ENCODE data around the gene GDAP1L1. TPM values are rescaled to one million over a fixed set of nuclear protein-coding genes. Genes with fewer than 3 reads are reported as not detected.

GDAP1L1 gene
- total RNA-seq, 2 experiments from 2014 or later: 0.27 TPM; not detected in 1

GRCh38 chr20:44248410-44248759 lies 1.3 kb downstream of the GDAP1L1 start:
- H3K9me3 ChIP-seq (ENCODE audit: low read length): no peaks in the 10 kb centered on the region
- no peaks in the 10 kb centered on the region for H4K20me1 ChIP-seq (ENCODE audit: insufficient read depth, low read length)
- no peaks in the 10 kb centered on the region for H3K9me2 ChIP-seq (ENCODE audit: insufficient read depth, low read length)
- intact Hi-C loops (cut with micrococcal nuclease; ENCODE audit: unreplicated experiment): no loop called here
- H3K27ac ChIP-seq (ENCODE audit: low read depth, low read length, poor library complexity, severe bottlenecking): no peak overlapping the region
- BruUV-seq (replicated peaks): no TSS peak
- DNase-seq (ENCODE audit: low spot score): no peak
- H3K79me2 ChIP-seq (ENCODE audit: insufficient read depth, low read depth, low read length): no peaks in the 10 kb centered on the region
- H3K36me3 ChIP-seq (ENCODE audit: insufficient read depth, low read length): no peaks in the 10 kb centered on the region
- H3K4me3 ChIP-seq (ENCODE audit: low read depth, low read length, poor library complexity, severe bottlenecking): no peak overlapping the region
- no peak overlapping the region for H3K4me2 ChIP-seq (ENCODE audit: low read length)
- no peak overlapping the region for H2AFZ ChIP-seq (ENCODE audit: low read length)
- no peak for TF ChIP-seq CTCF (conservative IDR thresholded peaks at IDR 0.05; ENCODE audit: low read length)
- no peak for TF ChIP-seq EZH2phosphoT487 (IDR thresholded peaks at IDR 0.05; ENCODE audit: borderline replicate concordance, low read depth, low read length)
- POLR2A ChIA-PET: no interaction called here
- H3K4me1 ChIP-seq (ENCODE audit: insufficient read depth, low read length, poor library complexity, severe bottlenecking): no peaks in the 10 kb centered on the region
- CTCF ChIA-PET (ENCODE audit: unreplicated experiment): no interaction called here

- H3K9me3 ChIP-seq (ENCODE audit: low read length): no peaks in the 10 kb centered on the region
- H3K4me3 ChIP-seq (ENCODE audit: low read depth, low read length, poor library complexity, severe bottlenecking): no peak overlapping the region
- no TSS peak for BruUV-seq (replicated peaks)
- H2AFZ ChIP-seq (ENCODE audit: low read length): no peak overlapping the region
- no peak overlapping the region for H3K4me2 ChIP-seq (ENCODE audit: low read length)
- no peaks in the 10 kb centered on the region for H3K4me1 ChIP-seq (ENCODE audit: insufficient read depth, low read length, poor library complexity, severe bottlenecking)
- no peak overlapping the region for H3K27ac ChIP-seq (ENCODE audit: low read depth, low read length, poor library complexity, severe bottlenecking)
- no peaks in the 10 kb centered on the region for H3K9me2 ChIP-seq (ENCODE audit: insufficient read depth, low read length)
- intact Hi-C loops (cut with micrococcal nuclease; ENCODE audit: unreplicated experiment): no loop called here
- H3K79me2 ChIP-seq (ENCODE audit: insufficient read depth, low read depth, low read length): no peaks in the 10 kb centered on the region
- H4K20me1 ChIP-seq (ENCODE audit: insufficient read depth, low read length): no peaks in the 10 kb centered on the region
- H3K36me3 ChIP-seq (ENCODE audit: insufficient read depth, low read length): no peaks in the 10 kb centered on the region
- TF ChIP-seq CTCF (conservative IDR thresholded peaks at IDR 0.05; ENCODE audit: low read length) (no peak), EZH2phosphoT487 (IDR thresholded peaks at IDR 0.05; ENCODE audit: borderline replicate concordance, low read depth, low read length) (no peak)
- ChIA-PET CTCF (ENCODE audit: unreplicated experiment) (no interaction called here), POLR2A (no interaction called here)
- DNase-seq (ENCODE audit: low spot score): no peak
These were observed 4.2 kb downstream of the GDAP1L1 start for GRCh38 chr20:44251284-44251683.

DNA sequence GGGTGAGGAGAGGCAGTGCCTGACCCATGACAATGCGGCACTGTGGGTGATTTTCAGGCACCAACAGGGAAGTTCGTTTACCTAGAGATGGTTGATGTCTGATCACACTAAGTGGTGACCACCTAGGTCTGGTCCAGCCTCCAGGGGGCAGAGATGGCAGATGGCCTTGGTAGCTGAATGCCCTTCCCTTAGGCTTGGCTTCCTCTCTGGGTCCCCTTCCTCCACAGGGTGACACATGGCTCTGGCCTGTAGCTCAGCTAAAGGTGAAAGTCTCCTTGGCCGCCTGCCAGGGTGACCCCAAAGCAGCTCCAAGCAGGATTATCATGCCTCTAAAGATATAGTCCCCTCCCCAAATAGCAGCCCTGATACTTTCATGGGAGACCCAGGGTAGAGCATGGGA lies 6.4 kb downstream of the GDAP1L1 start:
- ChIA-PET CTCF (ENCODE audit: unreplicated experiment) (no interaction called here), POLR2A (no interaction called here)
- Histone ChIP-seq H2AFZ (ENCODE audit: low read length) (no peak overlapping the region), H3K27ac (ENCODE audit: low read depth, low read length, poor library complexity, severe bottlenecking) (no peak overlapping the region), H3K9me2 (ENCODE audit: insufficient read depth, low read length) (no peaks in the 10 kb centered on the region), H3K4me1 (ENCODE audit: insufficient read depth, low read length, poor library complexity, severe bottlenecking) (no peaks in the 10 kb centered on the region), H3K4me3 (ENCODE audit: low read depth, low read length, poor library complexity, severe bottlenecking) (no peak overlapping the region), H3K79me2 (ENCODE audit: insufficient read depth, low read depth, low read length) (no peaks in the 10 kb centered on the region), H3K9me3 (ENCODE audit: low read length) (no peaks in the 10 kb centered on the region), H4K20me1 (ENCODE audit: insufficient read depth, low read length) (no peaks in the 10 kb centered on the region), H3K4me2 (ENCODE audit: low read length) (no peak overlapping the region), H3K36me3 (ENCODE audit: insufficient read depth, low read length) (no peaks in the 10 kb centered on the region)
- intact Hi-C loops (cut with micrococcal nuclease; ENCODE audit: unreplicated experiment): no loop called here
- DNase-seq (ENCODE audit: low spot score): no peak
- TF ChIP-seq CTCF (conservative IDR thresholded peaks at IDR 0.05; ENCODE audit: low read length): no peak
- no peak for TF ChIP-seq EZH2phosphoT487 (IDR thresholded peaks at IDR 0.05; ENCODE audit: borderline replicate concordance, low read depth, low read length)
- no TSS peak for BruUV-seq (replicated peaks)
